Right renal cortex interstitium (tissue), 3 donors: ENCODE results near the gene RAI14. TPM values are rescaled to one million over a fixed set of nuclear protein-coding genes. Genes with fewer than 3 reads are reported as not detected.
A peak's percentile ranks its signal among the peaks of the same experiment; 100 is the strongest.

Experiments
- DNase-seq, 3 donors: peaks; one replicate each; pipeline ENCODE4 v3.0.0-alpha.2; 2013; ENCODE audit warnings: low read depth in 3 of 3, low spot score in 2 of 3
- polyA plus RNA-seq, 3 donors: library from polyadenylated mRNA; unstranded; fragments of 120-200 nt; gene quantifications; one replicate each; pipeline ENCODE4 v1.2.1, GENCODE V29; 2013; ENCODE audit not compliant: insufficient read length in 3 of 3

RAI14 gene
- polyA plus RNA-seq, 3 donors, result 89.6 to 103 (median 100.0) TPM

GRCh38 chr5:34639852-34640626, 16.1 kb upstream of the RAI14 start:
- DNase-seq, result no peak

- DNase-seq, result no peak
Measured at GRCh38 chr5:34648039-34648839, 7.9 kb upstream of the RAI14 start.

GRCh38 chr5:34648840-34649158, 7.3 kb upstream of the RAI14 start:
- DNase-seq, result no peak

- no peak for DNase-seq
Measured at GRCh38 chr5:34651791-34652190, 4.3 kb upstream of the RAI14 start.

- DNase-seq, result no peak
Measured at GRCh38 chr5:34652466-34652865, 3.7 kb upstream of the RAI14 start.

GRCh38 chr5:34652914-34653313, 3.2 kb upstream of the RAI14 start:
- DNase-seq, result no peak

GRCh38 chr5:34653708-34654107, 2.4 kb upstream of the RAI14 start:
- DNase-seq, result no peak

- DNase-seq, result peak; percentile 74 to 80 (median 75)
Measured at GRCh38 chr5:34655354-34655991, 655 bp upstream of the RAI14 start.

GRCh38 chr5:34656700-34657273, 659 bp downstream of the RAI14 start:
- no peak for DNase-seq

GRCh38 chr5:34657274-34657921, 1.3 kb downstream of the RAI14 start:
- DNase-seq, result no peak

GRCh38 chr5:34657988-34658387, 1.9 kb downstream of the RAI14 start:
- no peak for DNase-seq

GRCh38 chr5:34659168-34659567, 3.0 kb downstream of the RAI14 start:
- DNase-seq, result no peak

- no peak for DNase-seq
Measured at GRCh38 chr5:34660444-34660843, 4.3 kb downstream of the RAI14 start.

- no peak for DNase-seq
Measured at GRCh38 chr5:34663771-34664496, 7.8 kb downstream of the RAI14 start.

- DNase-seq, result no peak
Measured at GRCh38 chr5:34666392-34667080, 10.4 kb downstream of the RAI14 start.

GRCh38 chr5:34667705-34668104, 11.6 kb downstream of the RAI14 start:
- no peak for DNase-seq

GRCh38 chr5:34669931-34670516, 13.9 kb downstream of the RAI14 start:
- DNase-seq, result no peak

GRCh38 chr5:34672196-34672595, 16.1 kb downstream of the RAI14 start:
- no peak for DNase-seq

- DNase-seq, result no peak
Measured at GRCh38 chr5:34673463-34674125, 17.5 kb downstream of the RAI14 start.
